Activated CD8-positive, alpha-beta memory T cell treated with anti-CD3 and anti-CD28 coated beads, Interleukin-2, amount 50 U/mL, for 1 hour (primary cell): ENCODE results near the gene SERPINH1.

Source experiments
- DNase-seq: peaks from one replicate; pipeline ENCODE4 v3.0.0-alpha.2; 2020; ENCODE audit errors: extremely low read depth

The SERPINH1 gene

DNA sequence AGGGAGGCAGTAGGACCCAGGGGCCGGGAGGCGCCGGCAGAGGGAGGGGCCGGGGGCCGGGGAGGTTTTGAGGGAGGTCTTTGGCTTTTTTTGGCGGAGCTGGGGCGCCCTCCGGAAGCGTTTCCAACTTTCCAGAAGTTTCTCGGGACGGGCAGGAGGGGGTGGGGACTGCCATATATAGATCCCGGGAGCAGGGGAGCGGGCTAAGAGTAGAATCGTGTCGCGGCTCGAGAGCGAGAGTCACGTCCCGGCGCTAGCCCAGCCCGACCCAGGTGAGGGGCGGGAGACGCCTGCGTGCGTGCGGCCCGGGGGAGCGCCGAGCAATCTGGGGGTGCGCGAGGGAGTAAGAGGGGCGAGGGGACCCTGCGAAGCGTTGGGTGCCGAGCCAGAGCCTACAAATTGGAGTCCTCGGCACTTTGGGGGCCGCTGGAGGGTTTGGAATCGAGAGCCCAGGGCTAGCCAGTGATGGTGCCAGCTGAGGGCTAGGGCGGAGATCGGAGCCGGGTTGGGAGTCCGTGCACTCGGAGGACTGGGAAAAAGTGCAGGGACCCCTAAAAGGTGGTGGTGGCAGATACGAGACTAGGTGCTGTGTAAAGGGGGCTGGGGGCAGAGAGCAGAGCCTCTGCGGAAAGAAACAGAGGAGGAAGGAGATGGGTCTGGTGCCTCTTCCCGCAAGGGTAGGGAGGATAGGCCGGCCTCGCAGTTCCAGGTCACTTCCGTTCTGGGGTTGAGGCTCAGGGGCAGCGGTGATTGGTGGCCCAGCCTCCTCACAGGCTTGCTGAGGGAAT lies at the start of gene SERPINH1:
TSS of gene SERPINH1 (plus strand) at position 206 of the 788 bp plus-strand sequence. CDS start 4,097 bp downstream, outside the sequence.
- DNase-seq, result no peak

DNA sequence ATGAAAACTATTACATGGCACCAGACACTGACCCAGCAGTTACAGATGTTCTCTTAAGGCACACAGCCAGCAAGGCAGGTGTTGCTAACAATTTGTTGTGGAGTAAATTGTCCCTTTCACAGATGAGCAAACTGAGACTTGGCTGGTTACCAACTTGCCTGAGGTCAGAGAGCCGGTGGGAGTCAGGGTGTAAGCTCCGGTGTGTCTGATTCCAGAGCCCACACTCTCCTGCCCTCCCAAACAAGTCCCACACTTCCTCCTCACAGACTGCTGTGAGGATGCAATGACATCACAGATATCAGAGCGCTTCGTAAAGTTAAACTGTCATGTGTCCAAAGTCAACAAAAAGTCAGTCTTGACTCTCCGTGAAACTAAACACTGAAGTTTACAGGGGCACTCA lies 48.8 kb upstream of the SERPINH1 start:
- DNase-seq, result no peak

DNA sequence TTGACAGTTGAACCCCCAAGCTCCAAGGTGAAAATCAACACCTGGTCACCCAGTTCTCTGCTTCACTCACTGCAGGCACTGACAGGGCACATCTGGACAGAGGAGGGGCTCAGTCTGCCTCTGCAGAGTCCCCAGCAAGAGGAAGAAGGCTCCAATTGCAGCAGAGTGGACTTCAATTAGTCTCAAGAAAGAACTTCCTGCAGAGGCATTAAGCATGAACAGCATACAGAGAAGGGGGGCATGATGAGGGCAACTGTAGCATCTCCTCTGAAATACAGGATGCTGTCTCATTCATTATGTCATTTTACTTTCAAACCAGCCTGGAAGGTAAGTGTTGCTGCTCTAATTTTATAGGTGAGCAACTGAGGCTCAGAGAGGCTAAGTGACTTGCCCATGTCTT lies 47.5 kb upstream of the SERPINH1 start:
- DNase-seq, result no peak

DNA sequence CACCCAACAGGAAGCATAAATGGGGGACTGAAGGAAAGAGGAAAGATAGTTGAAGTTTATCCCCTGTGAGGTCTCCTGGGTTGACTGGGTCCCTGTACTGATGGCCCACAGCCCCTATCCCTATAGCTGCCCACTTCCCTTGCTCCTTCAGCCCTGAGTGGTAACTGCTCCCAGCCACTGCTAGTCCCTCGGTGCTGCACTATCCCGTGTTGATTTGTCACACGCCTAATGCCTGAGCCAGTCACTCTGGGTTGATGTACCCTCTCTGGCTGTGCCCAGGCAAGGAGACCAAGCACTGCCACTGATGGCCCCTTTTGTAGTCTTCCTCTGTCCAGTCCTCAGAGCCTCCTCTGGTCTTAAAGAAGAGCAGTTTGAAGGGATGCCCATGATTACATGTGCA lies 45.9 kb upstream of the SERPINH1 start:
- DNase-seq, result no peak

DNA sequence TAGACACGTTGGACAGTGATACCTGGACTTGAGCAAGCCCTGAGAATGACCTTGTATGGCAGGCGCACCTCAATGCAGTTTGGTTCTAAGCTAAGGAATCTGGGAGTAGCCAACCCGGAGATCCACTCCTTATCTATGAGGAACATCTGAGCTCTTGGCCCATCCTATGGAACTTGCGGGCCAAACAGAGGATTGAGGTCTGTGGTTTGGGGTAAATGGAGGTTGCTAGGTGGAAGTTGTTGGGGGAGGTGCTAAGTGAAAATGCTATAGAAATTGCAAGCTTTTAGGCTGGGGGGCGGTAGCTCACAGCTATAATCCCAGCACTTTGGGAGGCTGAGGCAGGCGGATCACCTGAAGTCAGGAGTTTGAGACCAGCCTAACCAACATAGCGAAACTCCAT lies 45.2 kb upstream of the SERPINH1 start:
- no peak for DNase-seq

DNA sequence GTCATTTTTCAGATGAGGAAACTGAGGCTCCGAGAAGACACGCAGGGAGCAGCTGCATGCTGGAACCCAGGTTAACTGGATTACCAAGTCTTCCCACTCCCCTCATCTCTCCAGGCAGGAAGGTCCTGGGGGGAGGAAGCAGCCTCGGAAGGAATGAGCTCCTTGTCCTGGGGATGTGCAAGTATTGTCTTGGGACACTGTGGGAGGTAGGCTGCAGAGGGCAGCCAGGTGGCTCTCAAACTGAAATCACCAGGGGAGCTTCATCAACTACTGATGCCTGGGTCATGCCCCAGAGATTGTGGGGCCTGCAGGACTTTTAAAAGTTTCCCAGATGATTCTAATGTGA lies 43.9 kb upstream of the SERPINH1 start:
- DNase-seq, result no peak

DNA sequence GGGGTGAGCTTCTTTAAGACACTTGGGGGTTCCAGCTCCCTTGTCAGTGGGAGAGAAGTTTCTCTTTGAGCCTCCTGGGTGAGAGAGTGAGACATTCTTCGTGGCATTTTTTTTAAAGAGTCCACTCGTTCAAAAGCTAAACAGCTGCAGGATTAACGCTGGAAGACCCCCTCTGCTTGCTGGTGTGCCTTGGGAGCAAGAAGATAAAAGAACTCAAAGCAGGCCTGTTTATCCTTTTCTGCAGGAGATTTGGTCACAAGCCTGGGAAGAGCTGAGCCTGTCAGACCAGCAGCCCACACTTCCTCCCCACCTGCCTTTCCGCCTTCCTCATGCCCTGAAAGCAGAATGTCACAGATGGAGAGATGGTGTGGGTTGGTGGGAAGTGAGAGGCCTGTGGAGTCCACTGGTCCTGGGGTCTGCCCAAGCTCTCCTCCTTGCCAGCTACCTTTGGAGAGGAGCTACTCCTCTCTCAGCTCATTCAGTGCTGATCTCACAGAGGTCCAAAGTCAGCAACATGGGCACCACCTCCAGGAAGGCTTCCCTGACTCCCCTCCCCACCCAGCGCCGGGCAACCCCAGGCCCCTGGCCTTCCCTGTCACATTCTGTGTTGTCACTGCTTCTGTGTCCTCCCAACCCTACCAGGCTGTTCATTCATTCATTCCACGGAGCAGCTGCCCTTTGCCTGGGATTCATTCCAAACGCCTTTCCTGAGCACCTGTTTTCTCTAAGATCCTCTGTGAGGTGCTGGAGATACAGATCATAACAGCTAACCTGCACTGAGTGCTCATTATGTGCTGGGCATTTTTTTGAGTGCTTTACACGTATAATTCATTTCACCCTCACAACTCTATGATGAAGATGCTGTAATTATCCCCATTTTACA lies 43.0 kb upstream of the SERPINH1 start:
- no peak for DNase-seq

DNA sequence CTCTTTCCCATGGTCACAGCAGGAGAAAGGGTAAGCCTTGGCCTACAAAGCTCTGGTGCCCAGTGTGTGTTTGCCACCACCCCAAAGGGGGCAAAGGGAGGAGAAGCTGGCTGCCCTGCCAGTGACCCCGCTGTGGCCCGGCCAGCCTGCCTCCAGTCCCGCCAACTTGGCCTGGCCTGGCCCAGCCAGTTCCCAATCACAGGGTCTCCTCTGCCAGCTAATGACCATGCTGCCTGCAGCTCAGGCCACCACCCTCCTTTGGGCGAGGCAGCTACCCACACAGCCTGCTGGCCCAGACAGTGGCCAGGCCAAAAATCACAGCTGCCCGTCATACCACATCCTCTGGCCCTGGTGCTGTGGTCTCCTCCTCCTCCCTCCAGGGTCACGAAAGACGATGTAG lies 41.4 kb upstream of the SERPINH1 start:
- DNase-seq, result no peak

DNA sequence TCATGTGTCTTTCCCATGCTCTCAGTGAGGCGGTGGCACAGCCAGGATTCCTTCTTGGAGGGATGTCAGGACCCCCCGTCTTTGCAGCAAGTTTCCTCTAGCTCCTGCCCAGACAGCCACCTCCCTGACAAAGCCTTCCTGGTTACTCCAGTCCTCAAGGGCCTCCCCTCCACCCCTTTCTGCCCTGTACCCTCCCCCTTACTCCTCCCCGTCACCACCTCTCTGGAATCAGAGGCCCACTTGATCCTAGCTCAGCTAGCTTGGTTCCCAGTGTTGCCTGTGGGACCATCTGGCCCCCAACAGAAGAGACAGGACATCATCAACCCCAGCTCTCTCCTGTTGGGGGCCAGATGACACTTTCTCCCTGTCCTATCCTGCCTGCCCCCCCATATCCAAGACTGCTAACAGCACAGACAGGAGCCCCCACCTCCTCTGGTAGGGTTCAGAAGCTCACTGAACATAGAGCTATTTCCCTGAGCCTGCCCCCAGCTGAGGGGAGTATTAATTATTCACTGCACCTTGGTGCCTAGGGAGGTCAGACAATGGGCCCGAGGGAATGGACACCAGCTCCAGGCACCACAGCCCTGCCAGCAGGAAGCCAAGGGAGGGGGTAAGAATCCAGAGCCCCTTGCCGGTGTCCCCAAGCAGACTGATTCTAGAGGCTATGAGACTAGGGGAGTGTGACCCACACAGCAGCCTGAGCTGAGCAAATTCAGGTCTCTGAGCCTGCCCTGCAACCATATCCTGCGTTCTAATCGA lies 39.6 kb upstream of the SERPINH1 start:
- DNase-seq, result no peak

DNA sequence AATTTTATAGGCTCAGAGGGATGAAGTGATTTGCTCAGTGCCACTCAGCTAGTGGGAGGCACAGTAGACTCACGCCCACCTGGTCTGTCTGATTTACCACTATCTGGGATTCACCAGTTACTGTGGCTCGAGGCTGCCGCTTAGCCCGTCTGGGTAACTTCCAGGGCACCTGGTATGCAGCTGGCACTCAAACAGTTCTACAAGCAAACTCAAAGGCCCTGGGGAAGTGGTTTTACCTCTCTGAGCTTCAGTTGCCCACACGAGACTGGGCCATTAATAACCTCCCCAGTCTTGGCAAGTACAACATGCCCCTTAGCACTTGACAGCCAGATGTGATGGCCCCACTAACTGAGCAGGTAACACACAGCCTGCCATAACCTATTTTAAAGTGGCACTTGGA lies 38.9 kb upstream of the SERPINH1 start:
- no peak for DNase-seq

DNA sequence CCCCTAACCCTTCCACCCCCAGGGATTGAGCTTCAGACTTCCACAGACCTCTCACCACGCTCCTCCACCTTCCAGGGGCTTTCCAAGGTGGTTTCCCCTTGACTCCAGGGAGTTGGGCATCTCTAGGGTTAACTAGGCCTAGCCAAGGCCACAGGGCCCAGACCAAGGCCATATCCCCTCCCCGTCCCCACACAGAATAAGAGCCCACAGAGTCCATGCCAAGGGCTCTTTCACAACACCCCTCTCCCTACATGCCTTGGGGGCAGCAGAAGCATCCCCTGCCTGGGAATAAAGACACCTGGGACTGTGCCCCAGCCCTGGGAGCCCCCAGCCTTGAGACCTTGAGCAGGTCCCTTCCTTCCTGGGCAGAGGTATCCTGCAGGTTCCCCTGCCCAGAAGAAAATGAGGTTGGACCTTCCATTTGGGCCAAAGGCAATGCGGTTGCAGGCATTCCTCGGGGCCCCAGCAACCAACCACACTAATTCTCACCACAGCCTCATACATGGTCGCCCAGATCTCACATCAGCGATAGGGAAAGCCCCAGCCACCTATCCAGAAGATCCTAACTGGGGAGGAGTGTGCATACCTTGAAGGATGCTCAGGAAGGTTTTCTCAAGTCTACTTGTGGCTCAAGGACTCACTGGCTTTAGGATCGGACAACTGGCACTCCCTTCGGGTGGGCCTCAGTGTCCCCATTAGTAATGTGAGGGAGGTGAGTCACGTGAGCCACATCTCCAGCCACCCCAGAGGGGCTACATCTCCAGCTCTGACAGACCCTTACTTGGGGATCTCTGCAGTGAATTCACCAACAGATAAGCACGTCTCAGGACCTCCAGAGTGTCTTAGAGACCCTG lies 38.0 kb upstream of the SERPINH1 start:
- no peak for DNase-seq

DNA sequence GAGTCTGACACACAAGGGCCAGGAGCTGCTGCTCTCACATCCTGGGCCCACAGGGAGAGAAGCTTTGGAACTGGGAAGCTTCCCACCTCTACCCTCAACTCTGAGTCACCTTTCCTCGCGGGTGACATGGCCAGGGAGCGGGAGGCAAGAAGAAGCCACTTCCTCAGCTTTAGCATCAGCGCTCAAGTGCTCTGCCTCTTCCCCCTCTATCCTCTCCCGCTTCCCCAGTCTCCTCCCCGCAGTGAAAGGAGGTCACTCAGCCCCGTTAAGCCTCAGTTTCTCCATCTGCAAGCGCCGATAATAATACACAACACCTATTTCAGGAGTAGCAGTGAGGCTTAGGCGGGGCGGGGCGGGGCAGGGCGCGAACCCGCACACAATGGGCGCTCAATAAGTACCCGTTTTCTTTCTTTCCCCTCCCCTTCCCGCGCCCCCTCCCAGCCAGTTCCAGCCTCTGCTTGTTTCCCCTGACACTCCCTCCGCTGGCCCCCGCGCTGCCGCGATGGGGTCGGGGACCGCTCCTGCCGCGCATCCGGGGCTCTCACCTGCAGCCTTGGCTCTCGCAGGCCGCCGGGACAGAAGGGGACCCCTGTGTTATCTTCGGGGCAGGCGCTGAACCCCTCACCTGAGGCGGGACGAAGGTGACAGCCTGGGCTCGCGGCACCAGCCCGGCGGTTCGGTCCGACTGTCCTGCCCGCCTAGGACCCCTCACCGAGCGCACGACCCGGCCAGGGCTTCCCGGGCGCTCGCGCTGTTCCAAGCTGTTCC lies 37.2 kb upstream of the SERPINH1 start:
- DNase-seq, result no peak

DNA sequence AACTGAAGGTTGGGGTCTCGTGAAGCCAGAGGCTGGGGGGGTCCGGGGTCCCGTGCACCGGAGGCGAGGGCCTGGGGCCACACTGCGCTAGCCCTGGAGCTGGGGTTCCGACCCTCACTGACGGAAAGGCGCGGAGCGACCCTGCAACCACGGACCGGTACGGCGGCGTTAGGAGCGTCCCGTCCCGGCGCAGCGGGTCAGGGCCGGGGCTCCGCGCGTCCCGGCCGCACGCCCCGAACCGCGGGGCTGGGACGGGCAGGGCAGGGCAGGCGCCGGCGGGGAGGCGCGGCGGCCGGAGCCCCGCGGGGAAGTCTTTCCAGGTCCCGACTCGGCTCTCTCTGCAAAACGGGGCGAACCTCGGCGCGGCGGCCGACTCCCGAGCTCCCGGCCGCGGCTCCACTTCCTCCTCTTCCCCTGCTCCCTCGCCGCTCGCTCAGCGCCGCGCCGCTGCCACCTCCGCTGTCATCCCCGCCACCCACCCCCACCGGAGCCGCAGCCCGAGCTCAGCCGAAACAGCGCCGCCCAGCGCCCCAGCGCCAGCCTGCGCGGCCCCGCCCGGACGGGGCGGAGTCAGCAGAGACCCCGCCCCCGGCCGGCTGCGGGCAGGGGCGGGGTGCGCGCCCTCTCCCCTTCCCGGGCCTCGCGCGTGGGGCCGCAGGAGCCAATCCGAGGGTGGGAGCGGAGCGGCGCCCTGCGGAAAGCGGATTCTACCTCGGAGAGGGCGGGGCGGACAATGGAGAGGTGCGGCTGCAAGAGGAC lies 36.4 kb upstream of the SERPINH1 start, which contains the start of gene GDPD5:
TSS of gene GDPD5 (minus strand) at position 509 of the 759 bp plus-strand sequence. CDS start 48,206 bp downstream, outside the sequence.
- DNase-seq, result peak; percentile 50

DNA sequence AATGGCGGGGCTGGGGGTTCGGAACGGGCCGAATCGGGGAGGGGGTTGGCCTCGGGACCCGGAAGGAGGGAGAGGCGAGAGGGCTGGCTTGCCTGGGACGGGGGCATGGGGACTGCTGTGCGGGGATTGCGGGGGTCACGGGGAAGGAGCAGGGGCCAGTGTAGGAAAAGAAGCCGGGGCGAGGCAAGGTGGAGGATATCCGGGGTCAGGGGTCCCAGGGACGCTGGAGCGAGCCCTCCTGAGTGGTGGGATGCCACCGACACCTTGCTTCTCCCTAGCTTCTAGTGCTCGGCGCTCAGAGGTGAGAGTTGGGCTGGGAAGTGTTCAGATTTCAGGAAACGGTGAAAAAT lies 35.9 kb upstream of the SERPINH1 start:
- DNase-seq, result no peak

DNA sequence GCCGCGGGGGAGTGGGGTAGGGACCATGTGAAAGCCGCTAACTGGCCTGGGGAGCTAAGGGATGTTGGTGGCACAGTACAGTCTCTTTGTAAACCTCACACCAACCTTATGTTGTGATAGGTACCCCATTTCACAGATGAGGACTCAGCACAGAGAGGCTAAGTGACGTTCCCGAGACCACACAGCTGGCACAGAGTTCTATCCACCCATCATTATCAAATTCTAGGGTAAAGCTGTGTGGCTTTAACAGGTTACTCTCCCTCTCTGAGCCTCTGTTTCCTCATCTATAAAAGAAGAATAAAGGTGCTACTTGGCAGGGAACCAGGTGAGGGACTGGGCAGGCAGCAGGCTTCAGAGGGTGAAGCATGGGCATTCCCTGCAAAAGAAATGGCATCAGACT lies 34.9 kb upstream of the SERPINH1 start:
- no peak for DNase-seq

DNA sequence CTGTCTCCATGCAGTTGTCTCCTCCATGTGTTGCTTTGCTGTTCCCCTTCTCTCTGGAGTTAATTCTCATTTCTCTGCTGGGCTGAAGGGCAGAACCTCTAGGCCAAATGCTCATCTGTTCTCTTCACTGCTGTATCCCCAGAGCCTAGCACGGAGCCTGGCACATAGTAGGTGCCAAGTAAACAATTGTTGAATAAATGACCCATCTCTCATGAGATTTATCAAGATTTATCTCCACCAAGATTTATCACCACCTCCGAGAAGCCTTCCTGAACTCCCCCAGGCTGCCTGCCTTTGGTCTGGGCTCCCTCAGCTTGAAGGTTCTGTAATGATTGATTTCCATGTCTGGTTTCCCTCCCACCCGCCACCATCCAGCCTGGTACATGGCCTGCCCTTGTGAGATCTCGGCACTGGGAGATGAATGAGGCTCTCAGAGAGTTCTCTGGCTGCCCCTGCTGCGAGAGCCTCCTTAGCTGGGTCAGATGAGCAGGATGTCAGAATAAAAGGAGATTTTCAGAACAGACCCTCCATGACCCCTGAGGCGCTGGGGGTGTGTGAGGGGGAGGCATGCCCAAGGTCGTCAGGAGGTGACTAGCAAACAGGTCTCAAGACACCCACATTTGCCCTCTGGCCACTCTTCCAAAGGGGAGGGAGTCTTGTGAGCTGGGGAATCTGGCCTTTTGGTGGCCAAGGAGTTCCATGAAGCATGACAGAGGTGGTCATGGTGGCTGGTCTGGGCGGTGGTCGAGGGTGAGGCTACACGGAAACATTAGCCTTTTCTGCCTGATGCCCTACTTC lies 33.9 kb upstream of the SERPINH1 start:
- DNase-seq, result no peak

DNA sequence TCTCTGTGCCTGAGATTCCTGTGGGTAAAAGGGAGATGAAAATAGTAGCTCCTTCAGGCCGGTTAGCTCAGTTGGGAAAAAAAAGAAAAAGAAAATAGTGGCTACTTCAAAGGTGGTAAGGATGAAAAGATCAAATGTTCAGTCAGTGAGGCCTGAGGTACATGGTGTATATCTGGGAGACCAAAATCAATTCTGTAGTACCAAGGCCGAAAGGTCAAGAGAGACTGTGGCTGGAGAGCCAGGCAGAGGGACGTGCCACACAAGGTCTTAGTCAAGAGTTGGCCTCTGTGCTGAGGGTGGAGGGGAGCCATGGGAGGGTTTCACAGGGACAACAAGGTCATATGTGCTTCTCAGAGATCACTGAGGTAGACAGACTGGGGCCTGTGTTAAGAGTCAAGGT lies 31.5 kb upstream of the SERPINH1 start:
- DNase-seq, result no peak

DNA sequence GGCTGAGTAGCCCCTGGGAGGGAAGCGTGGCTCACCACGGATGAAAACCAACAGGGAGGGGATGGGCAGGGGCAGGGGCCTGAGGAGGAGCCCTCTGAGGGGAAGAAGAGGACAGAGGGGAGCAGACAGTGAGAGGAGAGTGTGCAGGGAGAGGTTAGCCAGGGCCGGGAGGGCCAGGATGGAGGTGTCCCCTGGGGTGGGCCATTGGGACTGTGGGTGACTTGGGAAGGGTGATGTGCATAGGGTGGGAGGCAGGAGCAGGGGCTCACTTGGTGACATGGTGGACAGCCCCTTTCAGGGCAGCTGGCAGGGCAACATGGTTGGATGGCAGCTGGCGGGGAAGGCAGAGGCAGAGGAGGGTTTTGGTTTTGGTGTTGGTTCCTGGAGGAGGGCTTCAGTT lies 30.7 kb upstream of the SERPINH1 start:
- no peak for DNase-seq
